MG63 (cell line): ENCODE data around the gene NSD2. TPM values are rescaled to one million over a fixed set of nuclear protein-coding genes. Genes with fewer than 3 reads are reported as not detected.

Experiments
- DNase-seq: peaks from one replicate; pipeline ENCODE4 v3.0.0-alpha.2; 2020
- H3K27me3 ChIP-seq: fragments of 250-450 bp; sonication (Bioruptor Pico); 2 replicates; pipeline ENCODE4 v1.5.1; 2020; ENCODE audit warnings: mild to moderate bottlenecking, moderate library complexity
- H3K36me3 ChIP-seq: fragments of 250-450 bp; sonication (Bioruptor Pico); 2 replicates; pipeline ENCODE4 v1.5.1; 2020; ENCODE audit warnings: mild to moderate bottlenecking, moderate library complexity
- H3K4me3 ChIP-seq: fragments of 250-450 bp; sonication (Bioruptor Pico); 2 replicates; pipeline ENCODE4 v1.5.1; 2020; ENCODE audit warnings: mild to moderate bottlenecking, moderate library complexity
- H3K9me3 ChIP-seq: fragments of 250-450 bp; sonication (Bioruptor Pico); 2 replicates; pipeline ENCODE4 v1.5.1; 2020; ENCODE audit warnings: mild to moderate bottlenecking, moderate library complexity
- total RNA-seq: library from RNA; depleted of rRNA; stranded (reverse); fragments of >200 nt; shearing (Covaris generic); gene quantifications from 2 replicates; pipeline ENCODE4 v1.2.3, GENCODE V29; 2014; ENCODE audit warnings: low replicate concordance

Gene NSD2
- total RNA-seq, 1 experiment from 2014 or later, result 39.9 TPM

GRCh38 chr4:1964443-1964842, 93.2 kb downstream of the NSD2 start:
- Histone ChIP-seq H3K27me3 (no peaks in the 10 kb centered on the region), H3K36me3 (peaks cover 47% of the 10 kb centered on the region), H3K9me3 (no peaks in the 10 kb centered on the region), H3K4me3 (no peak overlapping the region)
- no peak for DNase-seq

DNA sequence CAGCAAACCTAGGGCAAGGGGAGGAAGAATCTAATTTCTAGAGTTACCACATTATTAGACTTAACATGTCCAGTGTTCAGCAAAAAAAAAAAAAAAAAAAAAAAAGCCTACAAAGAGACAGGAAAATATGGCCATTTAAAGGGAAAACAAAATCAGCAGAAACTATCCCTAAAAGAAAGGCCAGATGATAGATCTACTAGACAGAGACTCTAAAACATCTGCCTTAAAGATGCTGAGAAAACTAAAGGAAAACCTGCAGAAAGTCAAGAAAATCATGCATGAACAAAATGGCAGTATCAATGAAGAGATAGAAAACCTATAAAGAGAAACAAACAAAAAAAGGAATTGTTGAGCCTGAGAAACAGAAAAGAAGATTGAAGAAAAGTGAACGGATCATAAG, 93.8 kb downstream of the NSD2 start:
- H3K36me3 ChIP-seq, result peaks cover 49% of the 10 kb centered on the region
- H3K4me3 ChIP-seq, result no peak overlapping the region
- no peak for DNase-seq
- H3K27me3 ChIP-seq, result no peaks in the 10 kb centered on the region
- H3K9me3 ChIP-seq, result no peaks in the 10 kb centered on the region

DNA sequence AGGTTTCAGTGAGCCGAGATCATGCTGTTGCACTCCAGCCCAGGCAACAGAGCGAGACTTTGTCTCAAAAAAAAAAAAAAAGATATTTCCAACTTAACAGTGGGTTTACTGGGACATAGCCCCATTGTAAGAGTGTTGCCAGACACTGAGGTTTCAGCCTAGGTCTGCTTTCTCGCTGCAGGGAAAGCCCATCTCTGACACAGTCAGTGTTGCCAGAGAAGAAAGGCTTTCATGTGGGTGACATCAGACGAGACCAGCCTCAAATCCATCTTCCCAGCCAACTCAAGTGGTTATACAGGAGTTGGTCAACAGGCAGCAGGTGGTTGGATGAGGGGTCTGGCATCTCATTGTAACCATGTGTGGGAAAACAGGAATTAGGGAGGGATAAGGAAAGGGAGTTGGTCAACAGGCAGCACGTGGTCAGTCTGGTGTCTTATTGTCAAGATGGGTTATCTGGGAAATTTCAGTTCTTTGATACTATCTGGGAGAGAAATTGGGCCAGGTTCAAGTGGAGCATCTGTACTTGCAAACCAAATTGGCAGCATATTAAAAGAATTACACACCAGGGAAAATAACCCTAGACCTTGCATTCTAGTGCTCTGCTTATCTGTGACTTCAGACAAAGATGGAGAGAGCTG, 96.4 kb downstream of the NSD2 start:
- no peaks in the 10 kb centered on the region for H3K9me3 ChIP-seq
- no peak overlapping the region for H3K4me3 ChIP-seq
- no peak for DNase-seq
- peaks cover 34% of the 10 kb centered on the region for H3K36me3 ChIP-seq
- no peaks in the 10 kb centered on the region for H3K27me3 ChIP-seq

- Histone ChIP-seq H3K9me3 (no peaks in the 10 kb centered on the region), H3K36me3 (peaks cover 26% of the 10 kb centered on the region), H3K4me3 (no peak overlapping the region), H3K27me3 (no peaks in the 10 kb centered on the region)
- no peak for DNase-seq
Measured at GRCh38 chr4:1968686-1969295, 97.6 kb downstream of the NSD2 start.

GRCh38 chr4:1969928-1970723, 98.9 kb downstream of the NSD2 start:
- Histone ChIP-seq H3K4me3 (no peak overlapping the region), H3K9me3 (no peaks in the 10 kb centered on the region), H3K36me3 (peaks cover 23% of the 10 kb centered on the region), H3K27me3 (no peaks in the 10 kb centered on the region)
- no peak for DNase-seq

- Histone ChIP-seq H3K36me3 (peaks cover 22% of the 10 kb centered on the region), H3K4me3 (no peak overlapping the region), H3K27me3 (no peaks in the 10 kb centered on the region), H3K9me3 (no peaks in the 10 kb centered on the region)
- DNase-seq, result no peak
Measured at GRCh38 chr4:1970926-1971325, 99.7 kb downstream of the NSD2 start.

DNA sequence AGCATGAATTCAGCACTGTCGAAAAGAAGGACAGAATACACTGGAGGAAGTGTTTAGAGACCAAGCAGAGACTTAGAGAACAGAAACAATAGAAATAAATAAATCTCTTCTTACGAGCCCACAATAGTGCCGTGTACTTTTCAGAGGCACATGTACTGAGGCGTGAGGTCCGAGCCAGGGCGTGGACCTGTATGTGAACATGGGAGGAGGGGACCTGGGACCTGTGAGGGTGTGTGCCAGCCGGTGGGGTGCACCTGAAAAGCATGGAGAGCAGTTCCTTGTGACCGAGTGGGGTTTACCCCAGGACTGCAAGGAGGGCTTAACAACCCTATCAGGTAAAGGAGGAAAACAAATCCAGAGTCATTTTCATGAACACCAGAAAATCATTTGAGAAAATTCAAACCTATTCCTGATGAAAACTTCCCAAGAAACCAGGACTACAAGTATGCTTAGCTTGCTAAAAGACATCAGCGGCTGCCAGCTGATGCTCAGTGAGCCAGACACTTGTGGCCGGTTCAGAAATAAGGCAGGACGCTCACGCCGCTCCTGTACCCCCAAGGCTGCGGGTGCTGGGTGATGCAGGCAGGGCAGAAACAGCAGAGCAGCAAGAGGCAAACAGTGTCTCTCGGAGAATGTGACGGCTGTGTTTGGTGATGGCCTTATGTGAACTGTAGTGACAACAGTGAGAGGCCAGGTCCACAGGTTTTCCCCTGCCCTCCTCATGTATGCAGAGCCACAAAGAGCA, 100.4 kb downstream of the NSD2 start:
- H3K4me3 ChIP-seq, result no peak overlapping the region
- no peak for DNase-seq
- H3K27me3 ChIP-seq, result no peaks in the 10 kb centered on the region
- peaks cover 27% of the 10 kb centered on the region for H3K36me3 ChIP-seq
- H3K9me3 ChIP-seq, result no peaks in the 10 kb centered on the region

- Histone ChIP-seq H3K27me3 (no peaks in the 10 kb centered on the region), H3K9me3 (no peaks in the 10 kb centered on the region), H3K36me3 (peaks cover 34% of the 10 kb centered on the region), H3K4me3 (no peak overlapping the region)
- no peak for DNase-seq
Measured at GRCh38 chr4:1972414-1972813, 101.2 kb downstream of the NSD2 start.

DNA sequence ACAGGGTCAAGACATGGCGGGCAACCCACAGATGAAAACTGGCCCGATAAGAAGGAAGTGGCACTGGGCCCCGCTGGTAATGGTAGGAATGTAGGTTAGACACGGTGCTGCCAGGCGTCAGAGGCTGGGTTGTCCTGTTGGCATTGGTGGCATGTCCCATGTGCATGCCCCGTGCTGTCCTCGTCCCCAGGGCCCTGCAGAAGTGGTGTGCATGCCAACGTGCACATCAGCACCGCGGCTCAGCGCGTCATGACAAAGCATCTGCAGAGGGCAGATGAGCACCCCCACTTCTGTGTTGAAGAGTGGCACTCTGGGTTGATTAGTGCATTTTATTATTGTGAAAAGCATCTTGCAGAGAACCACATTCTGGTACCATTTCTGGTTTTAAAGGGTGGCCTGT, 102.0 kb downstream of the NSD2 start:
- Histone ChIP-seq H3K9me3 (no peaks in the 10 kb centered on the region), H3K36me3 (peaks cover 32% of the 10 kb centered on the region), H3K27me3 (no peaks in the 10 kb centered on the region), H3K4me3 (no peak overlapping the region)
- DNase-seq, result no peak

DNA sequence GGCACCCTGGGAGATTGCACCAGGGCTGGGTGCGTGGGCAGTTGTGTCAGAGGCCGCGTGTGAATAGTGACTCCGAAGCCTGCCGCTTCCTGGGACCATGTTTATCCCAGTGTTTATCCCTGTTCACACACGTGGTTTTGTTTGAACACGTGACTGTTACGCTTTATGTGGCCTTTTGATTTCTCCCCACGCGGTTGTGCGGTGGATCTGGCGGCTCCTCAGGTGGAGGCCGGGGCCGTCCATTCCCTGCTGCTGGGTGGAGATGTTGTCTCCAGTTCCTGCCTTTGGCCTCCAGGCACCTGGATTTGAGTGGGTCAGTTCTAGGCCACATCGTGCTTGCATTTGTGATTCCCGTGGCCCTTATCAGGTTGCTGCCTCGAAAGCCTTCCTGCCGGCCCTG, 102.5 kb downstream of the NSD2 start:
- H3K27me3 ChIP-seq, result no peaks in the 10 kb centered on the region
- H3K36me3 ChIP-seq, result peaks cover 29% of the 10 kb centered on the region
- H3K9me3 ChIP-seq, result no peaks in the 10 kb centered on the region
- no peak for DNase-seq
- no peak overlapping the region for H3K4me3 ChIP-seq

DNA sequence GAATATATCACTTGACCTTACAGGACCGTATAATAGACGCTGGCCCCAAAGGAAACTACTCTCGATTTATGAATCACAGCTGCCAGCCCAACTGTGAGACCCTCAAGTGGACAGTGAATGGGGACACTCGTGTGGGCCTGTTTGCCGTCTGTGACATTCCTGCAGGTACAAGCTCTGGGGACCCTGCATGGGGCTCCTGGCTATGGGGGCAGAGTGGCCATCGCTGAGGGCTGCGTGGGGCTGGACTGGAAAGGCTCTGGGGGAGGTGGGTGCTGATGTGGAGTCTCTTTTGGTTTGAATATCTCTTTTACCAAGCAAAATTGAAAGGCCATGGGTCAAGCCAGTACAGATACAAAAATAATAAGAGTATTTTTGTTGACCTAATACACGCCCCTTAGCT, 103.6 kb downstream of the NSD2 start:
- no peaks in the 10 kb centered on the region for H3K9me3 ChIP-seq
- peaks cover 22% of the 10 kb centered on the region for H3K36me3 ChIP-seq
- H3K4me3 ChIP-seq, result no peak overlapping the region
- H3K27me3 ChIP-seq, result no peaks in the 10 kb centered on the region
- DNase-seq, result no peak

- no peak overlapping the region for H3K4me3 ChIP-seq
- no peak for DNase-seq
- peaks cover 22% of the 10 kb centered on the region for H3K36me3 ChIP-seq
Measured at GRCh38 chr4:1975391-1975801, 104.2 kb downstream of the NSD2 start.

DNA sequence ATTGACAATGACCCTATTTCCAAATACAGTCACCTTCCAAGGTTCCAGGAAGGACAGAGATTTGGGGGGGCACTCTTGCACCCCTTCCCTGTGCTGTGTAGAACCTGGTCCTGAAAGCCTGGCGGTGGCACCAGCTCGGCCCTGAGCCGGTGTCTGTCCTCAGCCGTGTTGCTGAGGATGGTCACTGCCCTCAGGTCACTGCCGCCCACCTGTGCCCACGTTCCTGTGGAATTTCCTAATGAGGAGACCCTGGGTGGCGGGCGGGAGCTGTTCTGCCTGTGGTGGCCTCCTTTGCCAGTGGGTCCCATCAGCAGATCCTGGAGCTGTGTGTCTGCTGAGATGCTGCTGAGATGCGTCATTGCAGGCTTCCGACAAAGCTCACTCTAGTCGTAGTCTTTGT, 104.7 kb downstream of the NSD2 start:
- Histone ChIP-seq H3K27me3 (no peaks in the 10 kb centered on the region), H3K4me3 (no peak overlapping the region), H3K36me3 (peaks cover 27% of the 10 kb centered on the region), H3K9me3 (no peaks in the 10 kb centered on the region)
- DNase-seq, result no peak

More at GRCh38 chr4:1975391-1975801, 104.2 kb downstream of the NSD2 start:
- Histone ChIP-seq H3K27me3 (no peaks in the 10 kb centered on the region), H3K9me3 (no peaks in the 10 kb centered on the region)

DNA sequence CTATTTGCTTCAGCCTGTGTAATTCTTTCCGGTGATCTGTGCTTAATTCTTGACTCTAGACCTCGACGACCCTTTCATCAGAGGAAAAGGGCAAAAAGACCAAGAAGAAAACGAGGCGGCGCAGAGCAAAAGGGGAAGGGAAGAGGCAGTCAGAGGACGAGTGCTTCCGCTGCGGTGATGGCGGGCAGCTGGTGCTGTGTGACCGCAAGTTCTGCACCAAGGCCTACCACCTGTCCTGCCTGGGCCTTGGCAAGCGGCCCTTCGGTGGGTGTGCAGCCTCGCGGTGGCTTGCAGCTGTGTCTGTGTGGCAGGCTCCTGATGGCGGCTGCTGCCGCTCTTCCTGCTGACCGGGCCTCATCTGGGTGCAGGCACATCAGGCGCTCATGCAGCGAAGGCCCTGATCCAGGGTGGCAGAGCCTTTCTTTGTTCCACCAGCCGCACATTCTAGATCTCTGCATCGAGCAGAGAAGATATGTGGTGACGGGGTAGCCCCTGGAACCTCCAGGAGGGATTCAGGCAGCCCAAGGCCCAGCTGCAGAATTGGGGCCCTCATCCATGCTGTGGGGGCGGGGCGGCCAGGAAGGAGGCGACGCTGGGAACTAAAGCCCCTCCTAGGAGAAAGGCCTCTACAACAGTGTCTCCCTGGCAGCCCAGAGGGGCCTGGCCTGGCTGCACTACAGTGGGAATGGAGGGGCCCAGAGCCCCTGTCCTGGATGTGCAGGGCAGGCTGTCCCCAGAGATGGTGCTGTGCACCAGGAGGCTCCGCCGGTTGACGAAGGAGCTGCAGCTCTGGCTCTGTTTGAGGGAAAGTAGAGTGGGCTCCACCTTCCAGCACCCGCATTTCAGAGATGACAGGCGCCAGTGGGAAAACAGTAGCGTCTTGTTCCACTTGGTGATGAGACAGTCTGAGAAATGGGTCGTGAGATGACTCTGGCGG, 105.5 kb downstream of the NSD2 start:
- DNase-seq, result no peak
- Histone ChIP-seq H3K9me3 (no peaks in the 10 kb centered on the region), H3K4me3 (no peak overlapping the region), H3K27me3 (no peaks in the 10 kb centered on the region), H3K36me3 (peaks cover 28% of the 10 kb centered on the region)

DNA sequence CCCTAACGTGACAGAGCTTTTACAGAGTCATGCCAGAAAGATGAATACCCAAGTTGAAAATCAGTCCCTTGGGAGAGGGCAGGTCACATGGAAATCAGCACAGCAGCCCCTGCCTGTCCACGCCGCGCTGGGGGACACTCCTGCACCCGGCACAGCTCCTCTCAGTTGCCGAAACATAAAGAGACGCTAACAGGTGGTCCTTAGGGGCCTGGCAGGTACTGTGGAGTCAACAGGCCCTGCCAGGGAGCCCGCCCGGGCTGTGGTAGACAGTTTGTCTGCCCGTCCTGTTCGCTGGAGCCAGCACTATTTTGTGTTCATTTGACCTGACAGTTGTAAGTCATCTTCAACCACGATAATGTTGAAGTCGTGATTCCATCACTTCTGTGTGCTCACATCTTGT, 107.0 kb downstream of the NSD2 start:
- Histone ChIP-seq H3K27me3 (no peaks in the 10 kb centered on the region), H3K36me3 (peaks cover 31% of the 10 kb centered on the region), H3K9me3 (no peaks in the 10 kb centered on the region), H3K4me3 (no peak overlapping the region)
- DNase-seq, result no peak
